Fibroblast of lung (primary cell): Measurements from ENCODE around the gene SLC10A2. TPM values are rescaled to one million over a fixed set of nuclear protein-coding genes. Genes with fewer than 3 reads are reported as not detected.

ENCODE experiments used
- DNase-seq, 2 donors: peaks; one replicate each; pipeline versions ENCODE4 v3.0.0 to v3.0.0-alpha.2; 2010; ENCODE audit warnings: low read depth in 2 of 2
- H2AFZ ChIP-seq: 2 replicates; pipeline ENCODE4 v1.5.1; 2012; ENCODE audit warnings: low read length, control low read depth, inconsistent platforms
- H3K27ac ChIP-seq: 2 replicates; pipeline ENCODE4 v1.5.1; 2011; ENCODE audit warnings: low read length, control low read depth; ENCODE audit not compliant: insufficient read depth
- H3K27me3 ChIP-seq: 2 replicates; pipeline ENCODE4 v1.5.1; 2011; ENCODE audit warnings: mild to moderate bottlenecking, low read length; ENCODE audit not compliant: control insufficient read depth, insufficient read depth
- H3K36me3 ChIP-seq: 2 replicates; pipeline ENCODE4 v1.5.1; 2011; ENCODE audit warnings: low read length; ENCODE audit not compliant: control insufficient read depth, insufficient read depth
- H3K4me1 ChIP-seq: 2 replicates; pipeline ENCODE4 v1.5.1; 2011; ENCODE audit warnings: low read length; ENCODE audit not compliant: control insufficient read depth, insufficient read depth; ENCODE audit errors: extremely low read depth
- H3K4me2 ChIP-seq: 2 replicates; pipeline ENCODE4 v1.5.1; 2011; ENCODE audit warnings: low read length, control low read depth; ENCODE audit not compliant: insufficient read depth; ENCODE audit errors: extremely low read depth
- H3K4me3 ChIP-seq, 4 experiments: fragments of 200-600 bp in 1 of 4; sonication (generic) in 1 of 4; replicated peaks in 1 of 4; 2 replicates each; pipeline ENCODE4 v1.5.1; 2011 to 2016; ENCODE audit warnings: low read length in 4 of 4, low read depth in 3 of 4, mild to moderate bottlenecking in 3 of 4, control low read depth in 2 of 4, inconsistent platforms in 1 of 4, mixed read lengths in 1 of 4; ENCODE audit not compliant: insufficient read depth in 1 of 4; ENCODE audit errors: control extremely low read depth in 1 of 4
- H3K79me2 ChIP-seq: 2 replicates; pipeline ENCODE4 v1.5.1; 2012; ENCODE audit warnings: mild to moderate bottlenecking, low read length, inconsistent platforms; ENCODE audit not compliant: control insufficient read depth, insufficient read depth
- H3K9ac ChIP-seq: 2 replicates; pipeline ENCODE4 v1.5.1; 2011; ENCODE audit warnings: mild to moderate bottlenecking, low read length, control low read depth; ENCODE audit not compliant: insufficient read depth
- H3K9me3 ChIP-seq: 2 replicates; pipeline ENCODE4 v1.5.1; 2012; ENCODE audit warnings: low read depth, low read length; ENCODE audit not compliant: control insufficient read depth, insufficient read depth
- H4K20me1 ChIP-seq: 2 replicates; pipeline ENCODE4 v1.5.1; 2011; ENCODE audit warnings: low read length; ENCODE audit not compliant: control insufficient read depth, insufficient read depth; ENCODE audit errors: extremely low read depth
- CTCF ChIP-seq, 2 donors: IDR thresholded peaks in 1 of 2; conservative IDR thresholded peaks in 1 of 2; 1 replicate in 1 of 2; 2 replicates in 1 of 2; pipeline ENCODE4 v1.5.1; 2011 to 2012; ENCODE audit warnings: low read length in 2 of 2, control low read depth in 1 of 2, inconsistent platforms in 1 of 2, low read depth in 1 of 2, mild to moderate bottlenecking in 1 of 2
- EZH2 ChIP-seq: IDR thresholded peaks from 2 replicates; pipeline ENCODE4 v1.5.1; 2012; ENCODE audit warnings: low read length, control low read depth, mild to moderate bottlenecking; ENCODE audit errors: missing control alignments
- polyA plus RNA-seq, 2 donors: library from polyadenylated mRNA; depleted of rRNA in 1 of 2; stranded (reverse) in 1 of 2; unstranded in 1 of 2; fragments of >200 nt; gene quantifications; 2 replicates each; pipeline ENCODE4 v1.2.1, GENCODE V29; 2011 to 2012; ENCODE audit warnings: missing spikeins in 1 of 2
- total RNA-seq: library from RNA; depleted of rRNA; stranded (reverse); fragments of >200 nt; gene quantifications from 2 replicates; pipeline ENCODE4 v1.2.1, GENCODE V29; 2014

SLC10A2 gene
- total and polyA plus RNA-seq, 2 donors (not counting 1 experiment from before 2014, with no cell fraction given) = not detected

DNA sequence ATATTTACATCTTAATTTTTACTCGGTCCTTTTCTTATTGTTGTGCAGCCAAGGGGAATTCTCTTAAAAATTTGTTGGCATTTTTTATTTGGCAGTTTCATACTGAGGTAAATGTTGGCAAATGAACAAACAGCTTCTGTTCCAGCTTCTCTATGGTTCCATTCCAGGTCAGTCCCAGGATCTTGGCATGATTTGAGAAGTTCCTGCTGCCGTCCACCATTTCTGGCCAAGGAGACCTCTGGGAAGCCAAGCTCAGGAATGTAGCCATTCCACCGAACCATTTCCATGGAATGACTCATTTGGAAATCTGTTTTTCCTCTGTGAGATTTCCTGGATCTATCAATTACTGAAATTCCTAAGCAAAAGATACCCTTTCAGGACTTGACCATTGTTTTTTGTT, 43.9 kb downstream of the SLC10A2 start:
- TF ChIP-seq CTCF (conservative IDR thresholded peaks at IDR 0.05 in 1 of 2, IDR thresholded peaks at IDR 0.05 in 1 of 2; ENCODE audit: low read depth in 1 of 2, low read length in 2 of 2) = no peak
- no peak for TF ChIP-seq EZH2
- no peak for DNase-seq
- no peaks in the 10 kb centered on the region for H3K9me3 ChIP-seq

DNA sequence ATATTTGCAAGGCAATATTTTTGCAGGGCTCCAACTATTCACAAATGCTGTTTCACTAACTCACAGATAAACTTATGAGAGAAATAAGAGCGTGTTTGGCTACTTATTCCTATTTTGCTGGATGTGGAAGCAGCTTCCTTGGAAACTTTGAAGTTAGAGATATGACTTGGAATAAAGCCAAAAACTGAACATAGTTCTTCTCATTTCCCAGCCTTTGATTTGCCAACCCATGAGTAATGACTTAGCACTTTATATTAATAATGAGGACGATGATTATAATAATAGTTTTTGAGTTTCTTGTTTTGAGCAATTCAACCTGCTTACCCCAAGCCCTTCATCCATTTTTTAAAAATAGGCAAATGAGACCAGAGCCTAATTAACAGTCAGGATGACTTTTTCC, 47.7 kb downstream of the SLC10A2 start:
- H3K4me3 ChIP-seq = no peak overlapping the region
- no peak overlapping the region for H3K27ac ChIP-seq
- H3K9ac ChIP-seq = no peak overlapping the region
- no peak overlapping the region for H3K4me2 ChIP-seq
- TF ChIP-seq EZH2 (no peak), CTCF (conservative IDR thresholded peaks at IDR 0.05 in 1 of 2, IDR thresholded peaks at IDR 0.05 in 1 of 2; ENCODE audit: low read depth in 1 of 2, low read length in 2 of 2) (no peak)
- H3K4me1 ChIP-seq = no peaks in the 10 kb centered on the region
- H3K79me2 ChIP-seq = no peaks in the 10 kb centered on the region
- H3K36me3 ChIP-seq = no peaks in the 10 kb centered on the region
- H2AFZ ChIP-seq = no peak overlapping the region
- no peaks in the 10 kb centered on the region for H3K27me3 ChIP-seq
- H3K9me3 ChIP-seq = no peaks in the 10 kb centered on the region
- no peak for DNase-seq
- H4K20me1 ChIP-seq = no peaks in the 10 kb centered on the region

More for the DNA sequence above, 43.9 kb downstream of the SLC10A2 start:
- H3K79me2 ChIP-seq = no peaks in the 10 kb centered on the region
- no peak overlapping the region for H3K9ac ChIP-seq
- H4K20me1 ChIP-seq = no peaks in the 10 kb centered on the region
- no peaks in the 10 kb centered on the region for H3K27me3 ChIP-seq
- no peaks in the 10 kb centered on the region for H3K4me1 ChIP-seq
- no peak overlapping the region for H3K4me3 ChIP-seq
- no peak overlapping the region for H3K27ac ChIP-seq
- H3K4me2 ChIP-seq = no peak overlapping the region
- no peaks in the 10 kb centered on the region for H3K36me3 ChIP-seq
- no peak overlapping the region for H2AFZ ChIP-seq

GRCh38 chr13:103012646-103013045, 53.6 kb downstream of the SLC10A2 start:
- Histone ChIP-seq H3K36me3 (no peaks in the 10 kb centered on the region), H3K4me1 (no peaks in the 10 kb centered on the region), H3K4me3 (no peak overlapping the region), H3K4me2 (no peak overlapping the region), H3K27ac (no peak overlapping the region), H2AFZ (no peak overlapping the region), H3K79me2 (no peaks in the 10 kb centered on the region), H4K20me1 (no peaks in the 10 kb centered on the region), H3K27me3 (no peaks in the 10 kb centered on the region), H3K9ac (no peak overlapping the region), H3K9me3 (no peaks in the 10 kb centered on the region)
- no peak for TF ChIP-seq EZH2
- no peak for TF ChIP-seq CTCF (conservative IDR thresholded peaks at IDR 0.05 in 1 of 2, IDR thresholded peaks at IDR 0.05 in 1 of 2; ENCODE audit: low read depth in 1 of 2, low read length in 2 of 2)
- DNase-seq = no peak
